PFSK-1 (cell line): Measurements from ENCODE around the gene USP22.

Experiments
- POLR2AphosphoS5 ChIP-seq: IDR thresholded peaks from 2 replicates; pipeline ENCODE4 v1.6.1; 2012; ENCODE audit warnings: low read depth, mild to moderate bottlenecking, control low read depth, low read length, moderate library complexity
- REST ChIP-seq, 2 experiments: IDR thresholded peaks; 2 replicates each; pipeline versions ENCODE4 v1.6.1 to v1.8.0; 2011 to 2012; ENCODE audit warnings: low read depth in 2 of 2, low read length in 2 of 2, control low read depth in 1 of 2, inconsistent platforms in 1 of 2, mild to moderate bottlenecking in 1 of 2, moderate library complexity in 1 of 2; ENCODE audit not compliant: insufficient read depth in 1 of 2
- TAF1 ChIP-seq: IDR thresholded peaks from 2 replicates; pipeline ENCODE4 v1.6.1; 2012; ENCODE audit warnings: low read length, control low read depth, borderline replicate concordance; ENCODE audit not compliant: insufficient read depth

- TF ChIP-seq POLR2AphosphoS5, result no peak
- no peak for TF ChIP-seq TAF1
- TF ChIP-seq REST (IDR thresholded peaks at IDR 0.05; ENCODE audit: insufficient read depth in 1 of 2, low read depth in 2 of 2, low read length in 2 of 2), result no peak
These were observed 8.2 kb downstream of the USP22 start for GRCh38 chr17:21034340-21035235.
